Measurements from ENCODE around the gene GPSM1.

The GPSM1 gene

GRCh38 chr9:136306211-136307208 is 20.8 kb upstream of the GPSM1 start:
- H3K27ac ChIP-seq, result no peak overlapping the region
- TF ChIP-seq CTCF (IDR thresholded peaks at IDR 0.05), result no peak
- TF ChIP-seq ZFX (IDR thresholded peaks at IDR 0.05; ENCODE audit: borderline replicate concordance), result no peak

GRCh38 chr9:136307215-136307750 is 20.1 kb upstream of the GPSM1 start:
- H3K27ac ChIP-seq, result no peak overlapping the region
- no peak for TF ChIP-seq CTCF (IDR thresholded peaks at IDR 0.05)
- no peak for TF ChIP-seq ZFX (IDR thresholded peaks at IDR 0.05; ENCODE audit: borderline replicate concordance)

GRCh38 chr9:136308006-136308701 is 19.2 kb upstream of the GPSM1 start:
- TF ChIP-seq ZFX (IDR thresholded peaks at IDR 0.05; ENCODE audit: borderline replicate concordance) (no peak), CTCF (IDR thresholded peaks at IDR 0.05) (no peak)
- no peak overlapping the region for H3K27ac ChIP-seq

- no peak overlapping the region for H3K27ac ChIP-seq
- TF ChIP-seq CTCF (IDR thresholded peaks at IDR 0.05) (no peak), ZFX (IDR thresholded peaks at IDR 0.05; ENCODE audit: borderline replicate concordance) (no peak)
Measured at GRCh38 chr9:136308702-136309053, 18.7 kb upstream of the GPSM1 start.

GRCh38 chr9:136309101-136309801 is 18.1 kb upstream of the GPSM1 start:
- TF ChIP-seq ZFX (IDR thresholded peaks at IDR 0.05; ENCODE audit: borderline replicate concordance) (no peak), CTCF (IDR thresholded peaks at IDR 0.05) (no peak)
- no peak overlapping the region for H3K27ac ChIP-seq

GRCh38 chr9:136309806-136310220 is 17.5 kb upstream of the GPSM1 start:
- no peak overlapping the region for H3K27ac ChIP-seq
- TF ChIP-seq ZFX (IDR thresholded peaks at IDR 0.05; ENCODE audit: borderline replicate concordance), result no peak
- TF ChIP-seq CTCF (IDR thresholded peaks at IDR 0.05), result no peak

All from 22Rv1 (cell line).